GM18520 (cell line): ENCODE results near the gene GPATCH3.
"Not testable (repeated sequence)": the region's sequence is repeated elsewhere in the genome, so short reads cannot be mapped to it uniquely, and the experiment has no call there.

Source experiments
- ATAC-seq: cut with Tn5 transposase; IDR thresholded peaks from one replicate; pipeline ENCODE4 v1.9.1; 2021; ENCODE audit not compliant: unreplicated experiment

The GPATCH3 gene

DNA sequence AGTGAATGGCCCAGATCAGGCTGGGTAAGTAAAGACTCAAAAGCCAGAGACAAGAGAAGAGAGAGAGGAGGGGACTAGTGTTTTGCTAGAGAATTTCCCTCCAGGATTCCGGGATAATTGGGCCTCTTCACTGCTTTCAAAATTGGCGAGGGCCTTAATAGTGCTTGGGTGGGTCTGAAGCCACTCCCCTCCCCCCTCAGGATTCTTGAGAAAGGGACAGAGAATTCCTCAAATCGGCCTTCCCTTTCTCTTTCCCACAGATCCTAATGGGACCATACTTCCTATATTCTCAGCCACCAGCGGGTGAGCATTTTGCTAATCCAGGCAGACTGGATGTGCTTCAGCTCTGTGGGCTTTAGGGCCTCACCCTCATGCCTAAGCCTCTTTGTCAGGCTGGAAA, 25.4 kb downstream of the GPATCH3 start:
- ATAC-seq, result no peak

GRCh38 chr1:26873097-26873496, 27.2 kb downstream of the GPATCH3 start:
- not testable (repeated sequence) for ATAC-seq

- ATAC-seq, result peak; percentile 96
These were observed 35.4 kb downstream of the GPATCH3 start for GRCh38 chr1:26864610-26865480.

DNA sequence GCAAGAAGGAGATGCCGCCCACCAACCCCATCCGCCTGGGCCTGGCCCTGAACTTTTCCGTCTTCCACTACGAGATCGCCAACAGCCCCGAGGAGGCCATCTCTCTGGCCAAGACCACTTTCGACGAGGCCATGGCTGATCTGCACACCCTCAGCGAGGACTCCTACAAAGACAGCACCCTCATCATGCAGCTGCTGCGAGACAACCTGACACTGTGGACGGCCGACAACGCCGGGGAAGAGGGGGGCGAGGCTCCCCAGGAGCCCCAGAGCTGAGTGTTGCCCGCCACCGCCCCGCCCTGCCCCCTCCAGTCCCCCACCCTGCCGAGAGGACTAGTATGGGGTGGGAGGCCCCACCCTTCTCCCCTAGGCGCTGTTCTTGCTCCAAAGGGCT, 36.6 kb downstream of the GPATCH3 start:
- no peak for ATAC-seq

- ATAC-seq, result no peak
These were observed 37.2 kb downstream of the GPATCH3 start, which contains the start of gene SFN for GRCh38 chr1:26862781-26863684. Gene SFN, plus strand, starts transcription at chr1:26863149. Its CDS starts 64 bp downstream, at chr1:26863213.

DNA sequence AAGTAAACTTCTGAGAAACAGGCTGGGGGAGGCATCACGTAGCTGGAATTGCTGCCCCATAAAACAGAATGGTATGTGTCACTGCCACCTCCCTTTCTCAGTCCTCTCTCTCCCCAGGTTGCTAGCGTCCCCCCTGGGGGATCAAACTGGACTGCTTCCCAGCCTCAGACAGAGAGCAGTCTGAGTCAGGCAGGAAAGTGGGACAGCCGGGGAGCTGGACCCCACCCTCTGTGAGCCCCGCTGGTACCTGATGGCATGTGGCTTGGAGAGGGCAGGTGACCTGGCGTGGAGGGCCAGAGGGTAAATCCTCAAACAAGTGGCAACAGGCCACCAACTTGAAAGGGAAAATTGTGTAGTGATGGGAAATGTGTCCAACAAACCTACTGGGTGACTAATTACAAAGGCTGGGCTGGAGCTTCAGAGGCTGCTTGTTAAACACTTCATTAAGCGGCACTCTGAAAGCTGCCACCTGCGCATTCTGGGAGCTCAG, 38.3 kb downstream of the GPATCH3 start:
- ATAC-seq, result no peak

- no peak for ATAC-seq
These were observed 39.0 kb downstream of the GPATCH3 start for GRCh38 chr1:26861286-26861701.

GRCh38 chr1:26858891-26859640, 41.2 kb downstream of the GPATCH3 start:
- ATAC-seq, result no peak

GRCh38 chr1:26858160-26858559, 42.1 kb downstream of the GPATCH3 start:
- ATAC-seq, result no peak

GRCh38 chr1:26857473-26858060, 42.7 kb downstream of the GPATCH3 start:
- ATAC-seq, result no peak

- ATAC-seq, result no peak
These were observed 43.4 kb downstream of the GPATCH3 start for GRCh38 chr1:26856604-26857469.

GRCh38 chr1:26856181-26856580, 44.1 kb downstream of the GPATCH3 start:
- ATAC-seq, result no peak

DNA sequence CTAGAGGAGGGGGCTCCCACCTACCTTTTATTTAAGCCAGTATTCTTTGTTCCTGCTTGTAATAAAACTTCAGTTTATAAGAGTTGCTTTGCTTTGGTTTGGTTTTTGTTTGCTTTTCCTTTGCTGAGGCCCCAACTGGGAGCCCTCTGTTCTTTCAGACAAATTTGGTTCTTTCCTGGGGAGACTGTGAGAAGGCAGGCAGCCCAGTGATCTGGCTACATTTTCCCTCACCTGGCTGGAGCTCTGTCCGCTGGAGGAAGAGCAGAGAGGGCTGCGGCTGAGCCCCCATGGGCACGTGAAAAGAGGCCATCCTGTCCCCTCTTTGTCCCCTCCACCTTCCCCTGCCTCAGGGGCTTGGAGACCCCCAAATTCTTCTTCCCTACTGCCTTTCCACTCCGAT, 44.6 kb downstream of the GPATCH3 start:
- no peak for ATAC-seq

GRCh38 chr1:26854906-26855305, 45.4 kb downstream of the GPATCH3 start:
- ATAC-seq, result no peak

- no peak for ATAC-seq
These were observed 46.7 kb downstream of the GPATCH3 start for GRCh38 chr1:26853600-26853999.

DNA sequence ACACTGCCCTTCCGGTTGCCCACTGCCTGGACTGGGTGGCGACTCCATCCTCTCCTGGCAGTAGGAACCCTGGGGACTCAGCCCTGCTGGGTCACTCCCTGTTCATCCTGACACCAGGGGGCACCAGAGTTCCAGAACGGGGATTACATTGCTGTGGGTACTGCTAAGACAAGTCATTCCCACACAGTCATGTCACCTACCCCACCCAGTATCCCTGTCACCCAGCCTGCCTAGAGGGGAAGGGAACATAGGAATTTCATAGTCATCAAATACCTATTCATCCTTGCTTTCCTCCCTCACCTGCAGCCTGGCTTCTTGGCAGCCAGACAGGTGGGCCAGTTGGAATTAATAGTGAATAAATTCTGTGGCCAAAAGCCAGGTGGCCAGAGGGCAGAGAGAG, 47.1 kb downstream of the GPATCH3 start:
- no peak for ATAC-seq

GRCh38 chr1:26852701-26853100, 47.6 kb downstream of the GPATCH3 start:
- ATAC-seq, result no peak

DNA sequence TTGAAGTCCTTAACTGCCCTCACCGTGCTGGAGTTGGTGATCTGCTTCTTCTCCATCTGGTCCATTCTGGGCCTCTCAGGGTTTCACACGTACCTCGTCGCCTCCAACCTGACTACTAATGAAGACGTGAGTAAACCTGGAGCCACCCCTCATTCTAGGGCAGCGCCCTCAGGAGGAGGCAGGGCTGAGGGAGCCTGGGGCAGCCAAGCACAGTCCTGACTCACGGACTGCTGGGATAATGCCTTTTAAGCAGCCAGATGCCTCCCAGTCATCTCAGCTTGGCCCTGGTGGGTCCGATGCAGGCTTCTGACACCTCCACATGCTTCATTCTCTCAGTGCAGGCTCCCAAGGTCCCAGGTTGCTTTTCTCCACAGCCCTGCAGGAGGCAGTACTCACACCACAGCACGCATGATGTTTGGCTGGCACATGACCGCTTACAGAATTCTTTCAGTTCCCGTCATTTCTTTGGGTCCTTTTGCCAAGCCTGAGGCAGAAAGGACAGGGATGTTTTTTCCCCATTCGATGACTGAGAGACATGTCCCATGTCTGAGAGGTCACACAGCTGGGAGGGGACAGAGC, 49.1 kb downstream of the GPATCH3 start:
- no peak for ATAC-seq
